Natural killer cell (primary cell): Measurements from ENCODE around the gene APC. TPM values are rescaled to one million over a fixed set of nuclear protein-coding genes. Genes with fewer than 3 reads are reported as not detected.

ENCODE experiments used
- ATAC-seq, 3 donors: fragments of 150-1000 bp in 2 of 3; fragments of 200-7000 bp in 1 of 3; cut with Tn5 transposase; 1 replicate in 1 of 3; 2 replicates in 2 of 3; pipeline ENCODE4 v1.10.0; 2021; ENCODE audit warnings: mild to moderate bottlenecking in 2 of 3, moderate library complexity in 2 of 3
- DNase-seq, 2 donors: peaks; one replicate each; pipeline versions ENCODE4 v3.0.0 to v3.0.0-alpha.2; 2013 to 2021; ENCODE audit warnings: mixed read lengths in 1 of 2
- H3K27ac ChIP-seq: one replicate; pipeline ENCODE4 v1.5.1; 2013; ENCODE audit warnings: mild to moderate bottlenecking, low read length
- H3K27me3 ChIP-seq: one replicate; pipeline ENCODE4 v1.6.1; 2013; ENCODE audit warnings: low read length; ENCODE audit not compliant: control insufficient read depth, insufficient read depth
- H3K36me3 ChIP-seq: one replicate; pipeline ENCODE4 v1.6.1; 2013; ENCODE audit warnings: low read length; ENCODE audit not compliant: control insufficient read depth, insufficient read depth
- H3K4me1 ChIP-seq: one replicate; pipeline ENCODE4 v1.6.1; 2013; ENCODE audit warnings: low read length; ENCODE audit not compliant: control insufficient read depth, insufficient read depth
- H3K4me3 ChIP-seq: one replicate; pipeline ENCODE4 v1.5.1; 2013; ENCODE audit warnings: low read length
- H3K9me3 ChIP-seq: one replicate; pipeline ENCODE4 v1.6.1; 2013; ENCODE audit warnings: low read length; ENCODE audit not compliant: control insufficient read depth, insufficient read depth
- H3K27ac Mint-ChIP-seq, 2 donors: one replicate each; pipeline ENCODE4 v1.8.0; 2022; ENCODE audit warnings: mild to moderate bottlenecking in 2 of 2, mixed read lengths in 2 of 2, moderate library complexity in 1 of 2
- H3K27me3 Mint-ChIP-seq, 2 donors: one replicate each; pipeline ENCODE4 v1.8.0; 2022; ENCODE audit warnings: low read depth in 2 of 2, mixed read lengths in 2 of 2
- H3K36me3 Mint-ChIP-seq: one replicate; pipeline ENCODE4 v1.8.0; 2022; ENCODE audit warnings: mixed read lengths
- H3K4me1 Mint-ChIP-seq, 2 donors: one replicate each; pipeline ENCODE4 v1.8.0; 2022; ENCODE audit warnings: mixed read lengths in 2 of 2
- H3K4me3 Mint-ChIP-seq: one replicate; pipeline ENCODE4 v1.8.0; 2022; ENCODE audit warnings: mild to moderate bottlenecking, moderate library complexity, mixed read lengths
- H3K9me3 Mint-ChIP-seq, 2 donors: one replicate each; pipeline ENCODE4 v1.8.0; 2022; ENCODE audit warnings: mixed read lengths in 2 of 2
- CTCF ChIP-seq: fragments of 200-600 bp; IDR thresholded peaks from one replicate; pipeline ENCODE4 v1.8.0; 2022; ENCODE audit warnings: antibody characterized with exemption
- WGBS: methylation state at CpG from one replicate; pipeline ENCODE4 v1.1.7; 2013; ENCODE audit warnings: missing lambda C conversion rate; ENCODE audit not compliant: insufficient coverage; 5-methylcytosine and 5-hydroxymethylcytosine counted together
- intact Hi-C: fragments of 100-400 bp; cut with micrococcal nuclease; formaldehyde crosslinking; loops from one replicate; pipeline ENCODE4 v1.14.2; 2022
- total RNA-seq, 4 donors: library from RNA; stranded (reverse); fragments of 120-200 nt in 1 of 4; gene quantifications; one replicate each; pipeline versions ENCODE4 v1.2.3 to v1.2.4, GENCODE V29; 2013 to 2022

Gene APC
- total RNA-seq, 3 donors from 2014 or later (not counting 1 experiment from before 2014, with no cell fraction given): 40.1 to 52.3 (median 49.0) TPM

GRCh38 chr5:112763165-112763564 lies 25.5 kb downstream of the APC start:
- Mint-ChIP-seq H3K27ac (no peak overlapping the region), H3K27me3 (no peaks in the 10 kb centered on the region), H3K4me3 (no peak overlapping the region), H3K36me3 (no peaks in the 10 kb centered on the region), H3K4me1 (peaks cover 11% of the 10 kb centered on the region in 2 donors), H3K9me3 (no peaks in the 10 kb centered on the region)
- H3K27me3 ChIP-seq: no peaks in the 10 kb centered on the region
- H3K27ac ChIP-seq: no peak overlapping the region
- TF ChIP-seq CTCF: no peak
- no peak for ATAC-seq
- intact Hi-C loops: no loop called here
- no peak overlapping the region for H3K4me3 ChIP-seq
- no peaks in the 10 kb centered on the region for H3K4me1 ChIP-seq
- whole genome bisulfite sequencing: 100% methylated on average over 1 of the region's 1 CpG
- no peak for DNase-seq
- no peaks in the 10 kb centered on the region for H3K9me3 ChIP-seq
- H3K36me3 ChIP-seq: peaks cover 17% of the 10 kb centered on the region

- Mint-ChIP-seq H3K4me1 (no peaks in the 10 kb centered on the region), H3K4me3 (no peak overlapping the region), H3K9me3 (no peaks in the 10 kb centered on the region), H3K27me3 (no peaks in the 10 kb centered on the region), H3K27ac (no peak overlapping the region), H3K36me3 (no peaks in the 10 kb centered on the region)
- no peak for DNase-seq
- no peak for ATAC-seq
- Histone ChIP-seq H3K27me3 (no peaks in the 10 kb centered on the region), H3K27ac (no peak overlapping the region), H3K9me3 (no peaks in the 10 kb centered on the region), H3K36me3 (peaks cover 54% of the 10 kb centered on the region), H3K4me1 (no peaks in the 10 kb centered on the region), H3K4me3 (no peak overlapping the region)
- TF ChIP-seq CTCF: no peak
- intact Hi-C loops: no loop called here
Measured at GRCh38 chr5:112772124-112772523, 34.4 kb downstream of the APC start.

GRCh38 chr5:112776301-112776856 lies 38.7 kb downstream of the APC start:
- Mint-ChIP-seq H3K4me1 (no peaks in the 10 kb centered on the region), H3K4me3 (no peak overlapping the region), H3K27ac (no peak overlapping the region), H3K9me3 (no peaks in the 10 kb centered on the region), H3K27me3 (no peaks in the 10 kb centered on the region), H3K36me3 (peaks cover 8% of the 10 kb centered on the region)
- Histone ChIP-seq H3K27ac (no peak overlapping the region), H3K36me3 (peaks cover 48% of the 10 kb centered on the region), H3K4me3 (no peak overlapping the region), H3K9me3 (no peaks in the 10 kb centered on the region), H3K4me1 (no peaks in the 10 kb centered on the region), H3K27me3 (no peaks in the 10 kb centered on the region)
- TF ChIP-seq CTCF: no peak
- no peak for DNase-seq
- intact Hi-C loops: no loop called here
- ATAC-seq: no peak
- WGBS: 100% methylated on average over 3 of the region's 3 CpGs

GRCh38 chr5:112779531-112779930 lies 41.8 kb downstream of the APC start:
- Histone ChIP-seq H3K9me3 (no peaks in the 10 kb centered on the region), H3K4me3 (no peak overlapping the region), H3K36me3 (peaks cover 44% of the 10 kb centered on the region), H3K27me3 (no peaks in the 10 kb centered on the region), H3K27ac (no peak overlapping the region), H3K4me1 (no peaks in the 10 kb centered on the region)
- Mint-ChIP-seq H3K27me3 (no peaks in the 10 kb centered on the region), H3K4me1 (no peaks in the 10 kb centered on the region), H3K9me3 (no peaks in the 10 kb centered on the region), H3K27ac (no peak overlapping the region), H3K4me3 (no peak overlapping the region), H3K36me3 (peaks cover 15% of the 10 kb centered on the region)
- ATAC-seq (no peak), DNase-seq (no peak)
- TF ChIP-seq CTCF: no peak
- intact Hi-C loops: no loop called here
